K562 (cell line): Measurements from ENCODE around the gene VBP1. TPM values are rescaled to one million over a fixed set of nuclear protein-coding genes. Genes with fewer than 3 reads are reported as not detected.
A peak's percentile ranks its signal among the peaks of the same experiment; 100 is the strongest.

Experiments used
- CREB3 ChIP-seq: fragments of 450-650 bp; conservative IDR thresholded peaks from 2 replicates; pipeline ENCODE4 v1.6.1; 2016; ENCODE audit warnings: missing genetic modification characterization, low read depth, mild to moderate bottlenecking, missing compliant biosample characterization, moderate library complexity
- E2F3 ChIP-seq: fragments of 250-450 bp; sonication (Bioruptor Pico); IDR thresholded peaks from 2 replicates; pipeline ENCODE4 v1.4.0; 2020; ENCODE audit warnings: mild to moderate bottlenecking
- GABPB1 ChIP-seq: sonication (generic); formaldehyde crosslinking; IDR thresholded peaks from 2 replicates; pipeline ENCODE4 v1.8.0; 2022; ENCODE audit warnings: mild to moderate bottlenecking, missing genetic modification reagents
- HMGXB4 ChIP-seq: sonication (generic); formaldehyde crosslinking; IDR thresholded peaks from 2 replicates; pipeline ENCODE4 v1.8.1; 2023; ENCODE audit warnings: mild to moderate bottlenecking, missing genetic modification reagents
- NFYB ChIP-seq: IDR thresholded peaks from 2 replicates; pipeline ENCODE4 v1.6.1; 2011; ENCODE audit warnings: mild to moderate bottlenecking, moderate library complexity; ENCODE audit not compliant: insufficient read length; ENCODE audit errors: extremely low read depth
- SMARCA4 ChIP-seq: fragments of 450-650 bp; IDR thresholded peaks from 2 replicates; pipeline ENCODE4 v1.6.1; 2016
- SMARCA5 ChIP-seq: fragments of 450-650 bp; IDR thresholded peaks from 2 replicates; pipeline ENCODE4 v1.6.1; 2016
- YY1 ChIP-seq, 3 experiments: IDR thresholded peaks; 2 replicates each; pipeline ENCODE4 v1.6.1; 2011; ENCODE audit warnings: low read length in 2 of 3, mild to moderate bottlenecking in 2 of 3, moderate library complexity in 2 of 3, borderline replicate concordance in 1 of 3, control low read depth in 1 of 3, low read depth in 1 of 3; ENCODE audit not compliant: insufficient read depth in 3 of 3, insufficient replicate concordance in 2 of 3, control insufficient read depth in 1 of 3, insufficient read length in 1 of 3; ENCODE audit errors: extremely low read depth in 1 of 3
- ZBED1 ChIP-seq: IDR thresholded peaks from 2 replicates; pipeline ENCODE4 v1.6.1; 2014
- ZNF146 ChIP-seq: IDR thresholded peaks from one replicate; pipeline ENCODE4 v1.6.1; 2018; ENCODE audit warnings: missing compliant biosample characterization; ENCODE audit not compliant: unreplicated experiment
- ZNF436 ChIP-seq: fragments of 250-450, 450-650 bp; sonication (Bioruptor Pico); formaldehyde crosslinking; IDR thresholded peaks from 2 replicates; pipeline ENCODE4 v1.7.0; 2020; ENCODE audit warnings: mild to moderate bottlenecking
- ZNF445 ChIP-seq: fragments of 250-450 bp; sonication (Bioruptor Pico); IDR thresholded peaks from 2 replicates; pipeline ENCODE4 v1.4.0; 2020; ENCODE audit warnings: low read depth, mild to moderate bottlenecking, moderate library complexity
- polyA plus RNA-seq, 8 experiments: library from polyadenylated mRNA; depleted of rRNA in 4 of 8; stranded (reverse) in 5 of 8; unstranded in 3 of 8; fragments of >200 nt; fragmentation: Nextera tagmentation in 2 of 8; fragmentation: Illumina TruSeq in 1 of 8; extraction: Ambion mirVana in 2 of 8; extraction: Trizol in 1 of 8; gene quantifications; 2 replicates each; pipeline versions ENCODE4 v1.2.1 to v1.2.3, GENCODE V29; 2011 to 2014; ENCODE audit warnings: inconsistent platforms in 1 of 8, missing spikeins in 1 of 8
- total RNA-seq, 7 experiments: library from RNA; depleted of rRNA in 6 of 7; stranded (reverse); fragments of >200 nt in 6 of 7; fragmentation: Illumina TruSeq in 2 of 7; extraction: Trizol in 2 of 7; gene quantifications; 2 replicates each; pipeline versions ENCODE4 v1.2.1 to v1.2.3, GENCODE V29; 2011 to 2021; ENCODE audit warnings: low replicate concordance in 1 of 7
- TF ChIP-seq, protein P1 (sequence below): sonication (generic); formaldehyde crosslinking; IDR thresholded peaks from 2 replicates; pipeline ENCODE4 v1.9.0; 2022; ENCODE audit warnings: mild to moderate bottlenecking, missing genetic modification reagents
- TF ChIP-seq, protein P2 (sequence below), 2 experiments: fragments of 450-650 bp in 1 of 2; sonication (generic) in 1 of 2; formaldehyde crosslinking in 1 of 2; IDR thresholded peaks; 2 replicates each; pipeline versions ENCODE4 v1.7.1 to v1.9.0; 2016 to 2022; ENCODE audit warnings: inconsistent platforms in 1 of 2, mild to moderate bottlenecking in 1 of 2, missing genetic modification reagents in 1 of 2

VBP1 gene
- total and polyA plus RNA-seq, 9 of the 15 experiments (the other 6 are each of a cell fraction or from before 2014, with no cell fraction given), result 83.2 to 263 (median 151) TPM

GRCh38 chrX:155216179-155216939, at the start of gene VBP1 (continued):
- TF ChIP-seq HMGXB4 (CRISPR knock-in tag) (no peak), ZNF445 (CRISPR knock-in tag) (no peak), YY1 (IDR thresholded peaks at IDR 0.05; ENCODE audit: borderline replicate concordance in 1 of 3, control insufficient read depth in 1 of 3, extremely low read depth in 1 of 3, insufficient read depth in 3 of 3, insufficient read length in 1 of 3, insufficient replicate concordance in 2 of 3, low read depth in 1 of 3, low read length in 2 of 3) (peak; percentile 76 to 97 (median 91)), CREB3 (tag) (no peak), SMARCA5 (no peak), ZBED1 (no peak), ZNF146 (CRISPR knock-in tag) (no peak), NFYB (peak; percentile 98), ZNF436 (no peak), GABPB1 (CRISPR knock-in tag) (peak; percentile 58; the same call in 1 of the 2 replicates), SMARCA4 (no peak), E2F3 (CRISPR knock-in tag) (no peak)
- TF ChIP-seq, protein P1, sequence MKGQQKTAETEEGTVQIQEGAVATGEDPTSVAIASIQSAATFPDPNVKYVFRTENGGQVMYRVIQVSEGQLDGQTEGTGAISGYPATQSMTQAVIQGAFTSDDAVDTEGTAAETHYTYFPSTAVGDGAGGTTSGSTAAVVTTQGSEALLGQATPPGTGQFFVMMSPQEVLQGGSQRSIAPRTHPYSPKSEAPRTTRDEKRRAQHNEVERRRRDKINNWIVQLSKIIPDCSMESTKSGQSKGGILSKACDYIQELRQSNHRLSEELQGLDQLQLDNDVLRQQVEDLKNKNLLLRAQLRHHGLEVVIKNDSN (CRISPR knock-in tag), result no peak
- TF ChIP-seq, protein P2, sequence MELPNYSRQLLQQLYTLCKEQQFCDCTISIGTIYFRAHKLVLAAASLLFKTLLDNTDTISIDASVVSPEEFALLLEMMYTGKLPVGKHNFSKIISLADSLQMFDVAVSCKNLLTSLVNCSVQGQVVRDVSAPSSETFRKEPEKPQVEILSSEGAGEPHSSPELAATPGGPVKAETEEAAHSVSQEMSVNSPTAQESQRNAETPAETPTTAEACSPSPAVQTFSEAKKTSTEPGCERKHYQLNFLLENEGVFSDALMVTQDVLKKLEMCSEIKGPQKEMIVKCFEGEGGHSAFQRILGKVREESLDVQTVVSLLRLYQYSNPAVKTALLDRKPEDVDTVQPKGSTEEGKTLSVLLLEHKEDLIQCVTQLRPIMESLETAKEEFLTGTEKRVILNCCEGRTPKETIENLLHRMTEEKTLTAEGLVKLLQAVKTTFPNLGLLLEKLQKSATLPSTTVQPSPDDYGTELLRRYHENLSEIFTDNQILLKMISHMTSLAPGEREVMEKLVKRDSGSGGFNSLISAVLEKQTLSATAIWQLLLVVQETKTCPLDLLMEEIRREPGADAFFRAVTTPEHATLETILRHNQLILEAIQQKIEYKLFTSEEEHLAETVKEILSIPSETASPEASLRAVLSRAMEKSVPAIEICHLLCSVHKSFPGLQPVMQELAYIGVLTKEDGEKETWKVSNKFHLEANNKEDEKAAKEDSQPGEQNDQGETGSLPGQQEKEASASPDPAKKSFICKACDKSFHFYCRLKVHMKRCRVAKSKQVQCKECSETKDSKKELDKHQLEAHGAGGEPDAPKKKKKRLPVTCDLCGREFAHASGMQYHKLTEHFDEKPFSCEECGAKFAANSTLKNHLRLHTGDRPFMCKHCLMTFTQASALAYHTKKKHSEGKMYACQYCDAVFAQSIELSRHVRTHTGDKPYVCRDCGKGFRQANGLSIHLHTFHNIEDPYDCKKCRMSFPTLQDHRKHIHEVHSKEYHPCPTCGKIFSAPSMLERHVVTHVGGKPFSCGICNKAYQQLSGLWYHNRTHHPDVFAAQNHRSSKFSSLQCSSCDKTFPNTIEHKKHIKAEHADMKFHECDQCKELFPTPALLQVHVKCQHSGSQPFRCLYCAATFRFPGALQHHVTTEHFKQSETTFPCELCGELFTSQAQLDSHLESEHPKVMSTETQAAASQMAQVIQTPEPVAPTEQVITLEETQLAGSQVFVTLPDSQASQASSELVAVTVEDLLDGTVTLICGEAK (IDR thresholded peaks at IDR 0.05), result no peak
- TF ChIP-seq, protein P2 (CRISPR knock-in tag; IDR thresholded peaks at IDR 0.05), result no peak
